ENCODE results near the gene AFAP1L1.

- no peak for TF ChIP-seq CTCF (IDR thresholded peaks at IDR 0.05; ENCODE audit: low read depth, low read length, missing input control)
- no peak for TF ChIP-seq RXRA (IDR thresholded peaks at IDR 0.05)
- no peak for TF ChIP-seq TAF1 (conservative IDR thresholded peaks at IDR 0.05)
- no peak for TF ChIP-seq SP1 (IDR thresholded peaks at IDR 0.05)
Measured at GRCh38 chr5:149238540-149238939, 33.1 kb upstream of the AFAP1L1 start.

Measured in liver (tissue), 3 donors.